Astrocyte of the cerebellum (primary cell): ENCODE measurements around the gene PDSS2.

Experiments
- DNase-seq: peaks from one replicate; pipeline ENCODE4 v3.0.0-alpha.2; 2011; ENCODE audit warnings: low read depth
- H3K4me3 ChIP-seq: 2 replicates; pipeline ENCODE4 v1.5.1; 2011; ENCODE audit warnings: mild to moderate bottlenecking, low read depth, low read length, moderate library complexity
- CTCF ChIP-seq: IDR thresholded peaks from 2 replicates; pipeline ENCODE4 v1.5.1; 2012; ENCODE audit warnings: low read length, low read depth, moderate library complexity, mild to moderate bottlenecking; ENCODE audit errors: missing control alignments
- in situ Hi-C: cut with HindIII; loops from 2 replicates; pipeline ENCODE4 v1.10.0; 2017; ENCODE audit warnings: low sequenced_read_pairs

PDSS2 gene

GRCh38 chr6:107248147-107248546 lies 211.2 kb downstream of the PDSS2 start:
- in situ Hi-C loops: no loop called here
- no peak overlapping the region for H3K4me3 ChIP-seq
- no peak for TF ChIP-seq CTCF
- no peak for DNase-seq

GRCh38 chr6:107246972-107247615 lies 212.3 kb downstream of the PDSS2 start:
- no peak for DNase-seq
- in situ Hi-C loops: no loop called here
- H3K4me3 ChIP-seq: no peak overlapping the region
- TF ChIP-seq CTCF: no peak

- H3K4me3 ChIP-seq: no peak overlapping the region
- in situ Hi-C loops: no loop called here
- no peak for TF ChIP-seq CTCF
- no peak for DNase-seq
These were observed 213.0 kb downstream of the PDSS2 start for GRCh38 chr6:107246249-107246971.

- no peak for TF ChIP-seq CTCF
- H3K4me3 ChIP-seq: no peak overlapping the region
- in situ Hi-C loops: no loop called here
- DNase-seq: no peak
These were observed 214.5 kb downstream of the PDSS2 start for GRCh38 chr6:107244742-107245480.

GRCh38 chr6:107244082-107244741 lies 215.2 kb downstream of the PDSS2 start:
- in situ Hi-C loops: no loop called here
- DNase-seq: peak; percentile 5
- no peak overlapping the region for H3K4me3 ChIP-seq
- no peak for TF ChIP-seq CTCF

GRCh38 chr6:107243471-107243870 lies 215.9 kb downstream of the PDSS2 start:
- in situ Hi-C loops: no loop called here
- H3K4me3 ChIP-seq: no peak overlapping the region
- no peak for DNase-seq
- TF ChIP-seq CTCF: no peak
